PC-3 (cell line): ENCODE measurements around the gene CYBRD1. TPM values are rescaled to one million over a fixed set of nuclear protein-coding genes. Genes with fewer than 3 reads are reported as not detected.
A peak's percentile ranks its signal among the peaks of the same experiment; 100 is the strongest.

Experiments
- ATAC-seq: fragments of 200-7000 bp; cut with Tn5 transposase; 2 replicates; pipeline ENCODE4 v1.9.1; 2020; ENCODE audit warnings: mild to moderate bottlenecking, moderate library complexity
- BruUV-seq: library from RNA; stranded (reverse); fragments of 400-500 nt; replicated peaks from 2 replicates; lab custom pipeline; 2021; lab: Mats Ljungman, UMichigan
- CTCF ChIA-PET: fragments of 300-600 bp; sonication (Branson Sonifier 250); formaldehyde crosslinking; loops from one replicate; lab custom pipeline; 2022; ENCODE audit warnings: antibody characterized with exemption; lab: Charles Lee
- POLR2A ChIA-PET: fragments of 300-600 bp; sonication (Branson Sonifier 250); formaldehyde crosslinking; loops from one replicate; lab custom pipeline; 2022; ENCODE audit warnings: antibody characterized with exemption; ENCODE audit not compliant: unreplicated experiment; lab: Charles Lee
- DNase-seq: peaks from one replicate; pipeline ENCODE4 v3.0.0-alpha.2; 2015
- H2AFZ ChIP-seq: fragments of 300-600 bp; sonication (generic); 2 replicates; pipeline ENCODE4 v1.6.0; 2016; ENCODE audit warnings: antibody characterized with exemption, low read length
- H3F3A ChIP-seq: fragments of 300-600 bp; sonication (generic); one replicate; pipeline ENCODE4 v1.6.0; 2017; ENCODE audit warnings: antibody characterized with exemption, low read length, control low read depth, mild to moderate bottlenecking; ENCODE audit not compliant: unreplicated experiment
- H3K27ac ChIP-seq: fragments of 300-600 bp; sonication (generic); 2 replicates; pipeline ENCODE4 v1.5.1; 2016; ENCODE audit warnings: mild to moderate bottlenecking, low read length
- H3K27me3 ChIP-seq: fragments of 300-600 bp; sonication (generic); 2 replicates; pipeline ENCODE4 v1.6.1; 2016; ENCODE audit warnings: low read length, mixed read lengths
- H3K36me3 ChIP-seq: fragments of 300-600 bp; sonication (generic); 2 replicates; pipeline ENCODE4 v1.6.1; 2016; ENCODE audit warnings: low read depth, mixed run types, low read length, mixed read lengths
- H3K4me1 ChIP-seq: fragments of 300-600 bp; sonication (generic); 2 replicates; pipeline ENCODE4 v1.5.1; 2016; ENCODE audit warnings: low read length; ENCODE audit not compliant: insufficient read depth
- H3K4me2 ChIP-seq: fragments of 300-600 bp; sonication (generic); 2 replicates; pipeline ENCODE4 v1.6.0; 2016; ENCODE audit warnings: low read length
- H3K4me3 ChIP-seq: fragments of 300-600 bp; sonication (generic); 2 replicates; pipeline ENCODE4 v1.5.1; 2016; ENCODE audit warnings: mild to moderate bottlenecking, low read length, mixed read lengths
- H3K79me2 ChIP-seq: fragments of 300-600 bp; sonication (generic); 2 replicates; pipeline ENCODE4 v1.6.1; 2017; ENCODE audit warnings: low read length, mixed read lengths
- H3K9ac ChIP-seq: fragments of 300-600 bp; sonication (generic); 2 replicates; pipeline ENCODE4 v1.6.0; 2016; ENCODE audit warnings: mild to moderate bottlenecking, low read length
- H3K9me2 ChIP-seq: fragments of 300-600 bp; sonication (generic); replicated peaks from 2 replicates; pipeline ENCODE4 v1.6.1; 2016; ENCODE audit warnings: mixed run types, low read length, mixed read lengths
- H3K9me3 ChIP-seq: fragments of 300-600 bp; sonication (generic); 2 replicates; pipeline ENCODE4 v1.6.1; 2016; ENCODE audit warnings: low read length, mixed read lengths
- H4K20me1 ChIP-seq: fragments of 300-600 bp; sonication (generic); 2 replicates; pipeline ENCODE4 v1.6.1; 2016; ENCODE audit warnings: low read length, mixed read lengths
- CTCF ChIP-seq: fragments of 300-600 bp; sonication (generic); conservative IDR thresholded peaks from 2 replicates; pipeline ENCODE4 v1.5.1; 2017; ENCODE audit warnings: antibody characterized with exemption, low read depth, mild to moderate bottlenecking, low read length
- EZH2 ChIP-seq: fragments of 300-600 bp; sonication (generic); IDR thresholded peaks from one replicate; pipeline ENCODE4 v1.6.1; 2017; ENCODE audit warnings: antibody characterized with exemption, mild to moderate bottlenecking, low read length; ENCODE audit not compliant: unreplicated experiment
- EZH2phosphoT487 ChIP-seq: fragments of 300-600 bp; sonication (generic); IDR thresholded peaks from 2 replicates; pipeline ENCODE4 v1.6.1; 2018; ENCODE audit warnings: mild to moderate bottlenecking, antibody characterized with exemption, low read length, borderline replicate concordance
- intact Hi-C: fragments of 100-400 bp; cut with micrococcal nuclease; formaldehyde crosslinking; loops from 2 replicates; pipeline ENCODE4 v1.9.0; 2023
- total RNA-seq: library from RNA; depleted of rRNA; stranded (reverse); fragments of >200 nt; gene quantifications from 2 replicates; pipeline ENCODE4 v1.2.3, GENCODE V29; 2014

The CYBRD1 gene
- total RNA-seq, 1 experiment from 2014 or later = 0.87 TPM

- Histone ChIP-seq H3K9me2 (no peaks in the 10 kb centered on the region), H3K79me2 (no peaks in the 10 kb centered on the region), H3F3A (no peaks in the 10 kb centered on the region), H3K4me3 (no peak overlapping the region; the same call in 1 of the 2 replicates), H4K20me1 (no peaks in the 10 kb centered on the region), H3K9me3 (no peaks in the 10 kb centered on the region), H3K9ac (no peak overlapping the region), H3K27ac (no peak overlapping the region), H3K27me3 (peaks cover 10% of the 10 kb centered on the region), H2AFZ (0 out of 2 replicates have a peak overlapping the region, but pooled peaks have one; percentile 87), H3K36me3 (no peaks in the 10 kb centered on the region), H3K4me2 (peak overlapping the region; percentile 98), H3K4me1 (peaks cover 8% of the 10 kb centered on the region; the same call in 1 of the 2 replicates)
- ATAC-seq = no peak
- intact Hi-C loops = no loop called here
- ChIA-PET POLR2A (no interaction called here), CTCF (no interaction called here)
- no peak for DNase-seq
- TF ChIP-seq CTCF (no peak), EZH2 (no peak), EZH2phosphoT487 (no peak)
- no TSS peak for BruUV-seq
Measured at GRCh38 chr2:171521361-171522051, 768 bp upstream of the CYBRD1 start.

- peak overlapping the region; percentile 98 for H3K4me2 ChIP-seq
- no peak for DNase-seq
- H4K20me1 ChIP-seq = no peaks in the 10 kb centered on the region
- peak; percentile 33 for ATAC-seq
- H3K4me1 ChIP-seq = peaks cover 8% of the 10 kb centered on the region; the same call in 1 of the 2 replicates
- H3K79me2 ChIP-seq = no peaks in the 10 kb centered on the region
- no peaks in the 10 kb centered on the region for H3K9me2 ChIP-seq
- peak overlapping the region; percentile 33; the same call in 1 of the 2 replicates for H3K9ac ChIP-seq
- no TSS peak for BruUV-seq
- ChIA-PET CTCF (no interaction called here), POLR2A (no interaction called here)
- H3K36me3 ChIP-seq = no peaks in the 10 kb centered on the region
- intact Hi-C loops = no loop called here
- H3K9me3 ChIP-seq = no peaks in the 10 kb centered on the region
- no peak overlapping the region for H3K27ac ChIP-seq
- H3F3A ChIP-seq = no peaks in the 10 kb centered on the region
- peak overlapping the region; percentile 87 for H2AFZ ChIP-seq
- peaks cover 10% of the 10 kb centered on the region for H3K27me3 ChIP-seq
- peak overlapping the region; percentile 77 for H3K4me3 ChIP-seq
- TF ChIP-seq EZH2phosphoT487 (no peak), CTCF (no peak), EZH2 (no peak)
Measured at GRCh38 chr2:171522788-171523087, 464 bp downstream of the CYBRD1 start.
